Lower leg skin (tissue), 3 donors: Measurements from ENCODE around the gene PTCD2.

Source experiments
- POLR2A ChIP-seq, 2 donors: fragments of 450-650 bp; IDR thresholded peaks; one replicate each; pipeline ENCODE4 v1.6.1; 2016 to 2017; ENCODE audit warnings: antibody characterized with exemption in 2 of 2, mild to moderate bottlenecking in 1 of 2, moderate library complexity in 1 of 2
- TF ChIP-seq, protein P1 (sequence below), 3 donors: fragments of 450-650 bp; IDR thresholded peaks; one replicate each; pipeline ENCODE4 v1.5.1; 2016; ENCODE audit warnings: antibody characterized with exemption in 3 of 3, mild to moderate bottlenecking in 3 of 3, moderate library complexity in 2 of 3

DNA sequence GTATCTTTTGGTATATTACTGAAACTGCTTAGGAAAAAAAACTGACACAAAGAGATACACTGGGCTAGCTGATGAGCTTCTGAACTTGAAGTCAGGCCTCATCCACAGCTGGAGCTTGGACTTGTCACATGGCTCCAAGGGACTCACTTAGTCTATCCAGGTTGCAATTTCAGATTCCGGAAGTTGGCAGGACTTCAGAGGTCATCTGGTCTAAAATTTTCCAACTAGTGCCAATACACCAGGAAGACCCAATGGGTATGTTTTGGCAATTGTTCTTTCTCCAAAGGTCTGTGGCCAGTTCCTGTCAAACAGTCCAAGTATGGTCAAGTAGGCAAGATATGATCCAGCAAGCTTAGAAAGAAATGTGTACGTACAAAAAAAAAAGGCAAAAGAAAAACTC lies 36.8 kb upstream of the PTCD2 start:
- TF ChIP-seq, protein P1, sequence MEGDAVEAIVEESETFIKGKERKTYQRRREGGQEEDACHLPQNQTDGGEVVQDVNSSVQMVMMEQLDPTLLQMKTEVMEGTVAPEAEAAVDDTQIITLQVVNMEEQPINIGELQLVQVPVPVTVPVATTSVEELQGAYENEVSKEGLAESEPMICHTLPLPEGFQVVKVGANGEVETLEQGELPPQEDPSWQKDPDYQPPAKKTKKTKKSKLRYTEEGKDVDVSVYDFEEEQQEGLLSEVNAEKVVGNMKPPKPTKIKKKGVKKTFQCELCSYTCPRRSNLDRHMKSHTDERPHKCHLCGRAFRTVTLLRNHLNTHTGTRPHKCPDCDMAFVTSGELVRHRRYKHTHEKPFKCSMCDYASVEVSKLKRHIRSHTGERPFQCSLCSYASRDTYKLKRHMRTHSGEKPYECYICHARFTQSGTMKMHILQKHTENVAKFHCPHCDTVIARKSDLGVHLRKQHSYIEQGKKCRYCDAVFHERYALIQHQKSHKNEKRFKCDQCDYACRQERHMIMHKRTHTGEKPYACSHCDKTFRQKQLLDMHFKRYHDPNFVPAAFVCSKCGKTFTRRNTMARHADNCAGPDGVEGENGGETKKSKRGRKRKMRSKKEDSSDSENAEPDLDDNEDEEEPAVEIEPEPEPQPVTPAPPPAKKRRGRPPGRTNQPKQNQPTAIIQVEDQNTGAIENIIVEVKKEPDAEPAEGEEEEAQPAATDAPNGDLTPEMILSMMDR (IDR thresholded peaks at IDR 0.05) = no peak
- no peak for TF ChIP-seq POLR2A (IDR thresholded peaks at IDR 0.05)
